Upper lobe of left lung (tissue), 6 donors: Measurements from ENCODE around the gene FUT2. TPM values are rescaled to one million over a fixed set of nuclear protein-coding genes. Genes with fewer than 3 reads are reported as not detected.

ENCODE experiments used
- ATAC-seq, 2 donors: fragments of 200-7000 bp; cut with Tn5 transposase; one replicate each; pipeline ENCODE4 v1.9.1; 2022; ENCODE audit warnings: mild to moderate bottlenecking in 2 of 2, moderate library complexity in 2 of 2; ENCODE audit not compliant: low FRiP score in 2 of 2
- DNase-seq, 2 donors: peaks; one replicate each; pipeline ENCODE4 v3.0.0-alpha.2; 2019 to 2020
- H3K27ac ChIP-seq, 4 donors: fragments of 200-600 bp; sonication (generic); one replicate each; pipeline ENCODE4 v1.5.1; 2016 to 2019
- H3K27me3 ChIP-seq, 4 donors: fragments of 200-600 bp; sonication (generic); one replicate each; pipeline ENCODE4 v1.5.1; 2017 to 2019
- H3K36me3 ChIP-seq, 4 donors: fragments of 200-600 bp; sonication (generic); one replicate each; pipeline ENCODE4 v1.5.1; 2016 to 2019
- H3K4me1 ChIP-seq, 4 donors: fragments of 200-600 bp; sonication (generic); one replicate each; pipeline ENCODE4 v1.5.1; 2018 to 2019
- H3K4me3 ChIP-seq, 4 donors: fragments of 200-600 bp; sonication (generic); one replicate each; pipeline ENCODE4 v1.5.1; 2017 to 2019; ENCODE audit warnings: mild to moderate bottlenecking in 2 of 4, moderate library complexity in 1 of 4
- H3K9me3 ChIP-seq, 4 donors: fragments of 200-600 bp; sonication (generic); one replicate each; pipeline ENCODE4 v1.5.1; 2018 to 2019
- EP300 ChIP-seq, 4 donors: sonication (generic); formaldehyde crosslinking; IDR thresholded peaks; one replicate each; pipeline ENCODE4 v1.5.1; 2017; ENCODE audit warnings: antibody characterized with exemption in 4 of 4, control low read depth in 2 of 4
- POLR2A ChIP-seq, 4 donors: fragments of 450-650 bp; IDR thresholded peaks; one replicate each; pipeline ENCODE4 v1.5.1; 2016 to 2017; ENCODE audit warnings: antibody characterized with exemption in 4 of 4, mild to moderate bottlenecking in 2 of 4
- POLR2AphosphoS5 ChIP-seq, 2 donors: sonication (generic); formaldehyde crosslinking; IDR thresholded peaks; one replicate each; pipeline ENCODE4 v1.5.1; 2017; ENCODE audit warnings: antibody characterized with exemption in 2 of 2
- WGBS, 2 donors: methylation state at CpG; one replicate each; pipeline ENCODE4 v1.1.5; 2017 to 2018; 5-methylcytosine and 5-hydroxymethylcytosine counted together
- total RNA-seq, 6 donors: library from RNA; depleted of rRNA in 4 of 6; stranded (reverse); fragments of >200 nt in 4 of 6; gene quantifications; one replicate each; pipeline versions ENCODE4 v1.1.0 to v1.2.1, GENCODE V29; 2016 to 2021
- TF ChIP-seq, protein P1 (sequence below), 6 experiments: fragments of 450-650 bp in 4 of 6; fragments of 200-600 bp in 2 of 6; sonication (generic) in 2 of 6; IDR thresholded peaks; one replicate each; pipeline ENCODE4 v1.5.1; 2016 to 2019; ENCODE audit warnings: antibody characterized with exemption in 6 of 6
- donor health status: DM: no; HTN: no; CAD: no; lungs with moderate emphysema.
- donor health status: DM: no; HTN: yes; CAD: no; lungs with severe emphysema.

Gene FUT2
- total RNA-seq, 6 donors from 2014 or later = 0.15 to 4.7 (median 1.9) TPM; not detected in 1

DNA sequence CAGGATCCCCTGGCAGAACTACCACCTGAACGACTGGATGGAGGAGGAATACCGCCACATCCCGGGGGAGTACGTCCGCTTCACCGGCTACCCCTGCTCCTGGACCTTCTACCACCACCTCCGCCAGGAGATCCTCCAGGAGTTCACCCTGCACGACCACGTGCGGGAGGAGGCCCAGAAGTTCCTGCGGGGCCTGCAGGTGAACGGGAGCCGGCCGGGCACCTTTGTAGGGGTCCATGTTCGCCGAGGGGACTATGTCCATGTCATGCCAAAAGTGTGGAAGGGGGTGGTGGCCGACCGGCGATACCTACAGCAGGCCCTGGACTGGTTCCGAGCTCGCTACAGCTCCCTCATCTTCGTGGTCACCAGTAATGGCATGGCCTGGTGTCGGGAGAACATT, 7.5 kb downstream of the FUT2 start:
- Histone ChIP-seq H3K4me1 (peaks cover 0 to 2% (median under 1%) of the 10 kb centered on the region in 4 donors), H3K27me3 (no peaks in the 10 kb centered on the region), H3K27ac (no peak overlapping the region), H3K9me3 (no peaks in the 10 kb centered on the region), H3K4me3 (no peak overlapping the region), H3K36me3 (peaks cover 0 to 4% (median 0%) of the 10 kb centered on the region in 4 donors)
- ATAC-seq = no peak
- 95 to 97% methylated on average over 12 to 20 of the region's 23 CpGs for WGBS, 2 donors
- TF ChIP-seq, protein P1, sequence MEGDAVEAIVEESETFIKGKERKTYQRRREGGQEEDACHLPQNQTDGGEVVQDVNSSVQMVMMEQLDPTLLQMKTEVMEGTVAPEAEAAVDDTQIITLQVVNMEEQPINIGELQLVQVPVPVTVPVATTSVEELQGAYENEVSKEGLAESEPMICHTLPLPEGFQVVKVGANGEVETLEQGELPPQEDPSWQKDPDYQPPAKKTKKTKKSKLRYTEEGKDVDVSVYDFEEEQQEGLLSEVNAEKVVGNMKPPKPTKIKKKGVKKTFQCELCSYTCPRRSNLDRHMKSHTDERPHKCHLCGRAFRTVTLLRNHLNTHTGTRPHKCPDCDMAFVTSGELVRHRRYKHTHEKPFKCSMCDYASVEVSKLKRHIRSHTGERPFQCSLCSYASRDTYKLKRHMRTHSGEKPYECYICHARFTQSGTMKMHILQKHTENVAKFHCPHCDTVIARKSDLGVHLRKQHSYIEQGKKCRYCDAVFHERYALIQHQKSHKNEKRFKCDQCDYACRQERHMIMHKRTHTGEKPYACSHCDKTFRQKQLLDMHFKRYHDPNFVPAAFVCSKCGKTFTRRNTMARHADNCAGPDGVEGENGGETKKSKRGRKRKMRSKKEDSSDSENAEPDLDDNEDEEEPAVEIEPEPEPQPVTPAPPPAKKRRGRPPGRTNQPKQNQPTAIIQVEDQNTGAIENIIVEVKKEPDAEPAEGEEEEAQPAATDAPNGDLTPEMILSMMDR (IDR thresholded peaks at IDR 0.05) = no peak
- TF ChIP-seq POLR2AphosphoS5 (IDR thresholded peaks at IDR 0.05) = no peak
- TF ChIP-seq EP300 (IDR thresholded peaks at IDR 0.05) = no peak
- TF ChIP-seq POLR2A (IDR thresholded peaks at IDR 0.05) = no peak
- peak in 1 of 2 donors; percentile 63 for DNase-seq

DNA sequence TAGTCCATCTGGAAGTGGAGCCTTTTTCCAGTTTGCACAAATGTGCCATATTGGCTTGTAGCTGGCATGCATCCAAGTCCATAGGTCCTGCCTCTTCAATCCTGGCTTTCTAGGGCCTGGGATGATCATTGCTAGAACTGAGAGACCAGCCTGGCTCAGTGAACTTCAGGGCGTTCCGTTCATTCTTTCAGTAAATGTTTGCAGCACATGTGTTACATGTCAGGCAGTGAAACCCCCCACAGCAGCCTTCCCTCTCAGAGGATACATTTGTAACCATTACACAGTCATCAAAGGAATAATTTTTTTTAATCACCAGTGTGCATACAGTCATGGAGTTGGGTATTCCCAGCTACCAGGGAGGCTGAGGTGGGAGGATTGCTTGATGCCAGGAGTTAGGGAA, 9.7 kb downstream of the FUT2 start:
- Histone ChIP-seq H3K4me1 (no peaks in the 10 kb centered on the region), H3K27me3 (no peaks in the 10 kb centered on the region), H3K36me3 (peaks cover 0 to 4% (median 0%) of the 10 kb centered on the region in 4 donors), H3K4me3 (no peak overlapping the region), H3K27ac (no peak overlapping the region), H3K9me3 (no peaks in the 10 kb centered on the region)
- DNase-seq = no peak
- TF ChIP-seq EP300 (IDR thresholded peaks at IDR 0.05) (no peak), POLR2A (IDR thresholded peaks at IDR 0.05) (no peak), POLR2AphosphoS5 (IDR thresholded peaks at IDR 0.05) (no peak)
- TF ChIP-seq, protein P1 (IDR thresholded peaks at IDR 0.05) = no peak
- ATAC-seq = no peak
- WGBS, 2 donors = 76 to 91% methylated on average over 2 of the region's 2 CpGs

DNA sequence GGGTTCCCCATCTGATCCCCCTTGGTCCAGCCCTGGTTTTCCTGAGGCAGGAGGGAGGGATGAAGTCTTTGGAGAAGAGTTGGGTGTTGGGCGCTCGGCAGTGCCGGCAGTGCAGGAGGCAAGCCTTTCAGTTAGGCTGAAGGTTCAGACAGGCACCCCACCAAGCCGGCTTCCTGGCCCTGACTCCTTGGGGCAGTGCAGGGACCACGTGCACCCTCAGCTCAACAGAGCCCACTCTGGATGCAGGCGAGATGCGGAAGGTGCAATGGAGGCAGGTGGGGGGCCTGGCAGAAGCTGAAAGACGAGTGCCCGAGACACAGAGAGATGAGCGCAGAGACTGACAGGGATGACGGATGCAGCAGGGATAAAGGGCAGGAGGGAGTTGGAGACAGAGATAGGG, 12.7 kb downstream of the FUT2 start:
- DNase-seq (peak in 1 of 2 donors; percentile 42), ATAC-seq (no peak)
- no peak overlapping the region for H3K27ac ChIP-seq
- peaks cover 0 to 4% (median 0%) of the 10 kb centered on the region in 4 donors for H3K9me3 ChIP-seq
- no peak for TF ChIP-seq POLR2AphosphoS5 (IDR thresholded peaks at IDR 0.05)
- TF ChIP-seq, protein P1 (IDR thresholded peaks at IDR 0.05) = no peak
- no peaks in the 10 kb centered on the region for H3K27me3 ChIP-seq
- H3K36me3 ChIP-seq = peaks cover 0 to 3% (median 0%) of the 10 kb centered on the region in 4 donors
- no peak overlapping the region for H3K4me3 ChIP-seq
- 72 to 76% methylated on average over 11 of the region's 11 CpGs for WGBS, 2 donors
- H3K4me1 ChIP-seq = peaks cover 4 to 9% (median 6%) of the 10 kb centered on the region in 4 donors

DNA sequence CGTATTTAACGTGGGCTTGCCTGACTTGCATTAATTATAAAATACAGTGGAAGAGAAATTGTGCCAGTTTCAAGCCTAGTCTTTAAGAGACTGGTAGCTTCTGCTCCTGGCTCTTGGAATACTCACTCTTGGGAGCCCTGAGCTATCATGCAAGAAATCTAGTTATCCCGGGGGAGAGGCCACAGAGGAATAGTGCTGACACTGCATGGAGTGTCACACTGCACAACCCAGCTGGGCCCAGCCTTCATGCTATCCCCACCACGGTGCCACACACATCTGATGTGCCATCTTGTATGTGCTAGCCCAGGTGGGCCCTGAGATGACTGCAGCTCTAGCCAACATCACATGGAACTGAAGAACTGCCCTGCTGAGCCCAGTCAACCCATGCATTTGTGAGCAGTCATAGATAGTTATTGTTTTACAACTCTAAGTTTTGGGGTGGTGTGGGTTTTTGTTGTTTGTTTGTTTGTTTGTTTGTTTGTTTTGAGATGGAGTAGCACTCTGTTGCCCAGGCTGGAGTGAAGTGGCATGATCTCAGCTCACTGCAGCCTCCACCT, 15.4 kb downstream of the FUT2 start:
- Histone ChIP-seq H3K36me3 (no peaks in the 10 kb centered on the region), H3K9me3 (peaks cover 0 to 4% (median 0%) of the 10 kb centered on the region in 4 donors), H3K4me3 (no peak overlapping the region), H3K27me3 (no peaks in the 10 kb centered on the region), H3K4me1 (peaks cover 19 to 31% (median 23%) of the 10 kb centered on the region in 4 donors), H3K27ac (no peak overlapping the region)
- DNase-seq (no peak), ATAC-seq (no peak)
- WGBS, 2 donors = 90 to 94% methylated on average over 4 of the region's 4 CpGs
- TF ChIP-seq, protein P1 (IDR thresholded peaks at IDR 0.05) = no peak
- no peak for TF ChIP-seq POLR2A (IDR thresholded peaks at IDR 0.05)
- no peak for TF ChIP-seq POLR2AphosphoS5 (IDR thresholded peaks at IDR 0.05)
- TF ChIP-seq EP300 (IDR thresholded peaks at IDR 0.05) = no peak
